ENCODE data around the gene NLRP1.
"Not testable (repeated sequence)": the region's sequence is repeated elsewhere in the genome, so short reads cannot be mapped to it uniquely, and the experiment has no call there.

Gene NLRP1

DNA sequence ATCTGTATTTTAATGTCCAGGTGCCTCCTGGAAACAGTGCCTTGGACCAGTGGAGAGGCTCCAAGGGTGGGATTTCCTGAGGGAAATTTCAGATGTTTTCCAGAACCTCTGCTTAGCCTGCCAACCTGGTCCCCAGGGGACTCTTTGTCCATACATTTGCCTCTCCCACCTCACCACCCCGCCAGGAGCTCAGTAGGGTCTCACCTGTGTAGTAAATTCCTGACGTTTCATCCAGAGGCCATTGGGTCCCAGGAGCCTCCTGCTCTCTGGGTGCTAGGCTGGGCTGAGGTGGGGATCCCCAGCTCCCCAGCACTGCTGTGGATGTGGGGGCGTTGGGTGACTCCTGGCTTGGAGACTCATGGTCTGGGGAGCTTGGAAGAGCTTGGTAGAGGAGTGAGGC is 2.7 kb downstream of the NLRP1 start:
- Mint-ChIP-seq H3K4me1 (peaks cover 34% of the 10 kb centered on the region), H3K27ac (no peak overlapping the region), H3K4me3 (no peak overlapping the region), H3K9me3 (peaks cover 11% of the 10 kb centered on the region), H3K27me3 (ENCODE audit: low read depth, poor library complexity) (peaks cover 3% of the 10 kb centered on the region), H3K36me3 (ENCODE audit: low read depth) (no peaks in the 10 kb centered on the region)
- TF ChIP-seq, protein P1, sequence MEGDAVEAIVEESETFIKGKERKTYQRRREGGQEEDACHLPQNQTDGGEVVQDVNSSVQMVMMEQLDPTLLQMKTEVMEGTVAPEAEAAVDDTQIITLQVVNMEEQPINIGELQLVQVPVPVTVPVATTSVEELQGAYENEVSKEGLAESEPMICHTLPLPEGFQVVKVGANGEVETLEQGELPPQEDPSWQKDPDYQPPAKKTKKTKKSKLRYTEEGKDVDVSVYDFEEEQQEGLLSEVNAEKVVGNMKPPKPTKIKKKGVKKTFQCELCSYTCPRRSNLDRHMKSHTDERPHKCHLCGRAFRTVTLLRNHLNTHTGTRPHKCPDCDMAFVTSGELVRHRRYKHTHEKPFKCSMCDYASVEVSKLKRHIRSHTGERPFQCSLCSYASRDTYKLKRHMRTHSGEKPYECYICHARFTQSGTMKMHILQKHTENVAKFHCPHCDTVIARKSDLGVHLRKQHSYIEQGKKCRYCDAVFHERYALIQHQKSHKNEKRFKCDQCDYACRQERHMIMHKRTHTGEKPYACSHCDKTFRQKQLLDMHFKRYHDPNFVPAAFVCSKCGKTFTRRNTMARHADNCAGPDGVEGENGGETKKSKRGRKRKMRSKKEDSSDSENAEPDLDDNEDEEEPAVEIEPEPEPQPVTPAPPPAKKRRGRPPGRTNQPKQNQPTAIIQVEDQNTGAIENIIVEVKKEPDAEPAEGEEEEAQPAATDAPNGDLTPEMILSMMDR (IDR thresholded peaks at IDR 0.05) = no peak
- DNase-seq = no peak

DNA sequence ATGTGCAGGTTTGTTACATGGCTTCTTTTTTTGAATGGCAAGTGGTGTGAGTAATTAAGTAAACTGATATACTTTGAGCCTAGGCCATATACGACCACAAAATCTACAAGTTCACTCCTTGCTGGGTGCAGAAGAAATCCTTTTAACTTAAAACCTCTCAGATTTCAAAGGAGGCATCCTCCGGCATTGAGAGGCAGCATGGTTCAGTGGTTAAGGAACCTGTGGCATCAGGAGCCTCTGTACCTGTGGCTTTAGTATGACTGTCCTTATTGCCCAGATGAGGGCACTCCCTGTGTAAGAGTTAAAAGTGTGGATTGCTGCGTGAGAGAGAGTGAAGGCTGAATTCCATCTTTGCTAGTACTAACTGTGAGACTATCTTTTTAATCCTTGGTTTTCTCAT is 3.3 kb downstream of the NLRP1 start:
- Mint-ChIP-seq H3K4me1 (peaks cover 28% of the 10 kb centered on the region), H3K27ac (no peak overlapping the region), H3K36me3 (ENCODE audit: low read depth) (no peaks in the 10 kb centered on the region), H3K4me3 (no peak overlapping the region), H3K9me3 (peaks cover 16% of the 10 kb centered on the region), H3K27me3 (ENCODE audit: low read depth, poor library complexity) (peaks cover 7% of the 10 kb centered on the region)
- TF ChIP-seq, protein P1 (IDR thresholded peaks at IDR 0.05) = no peak
- no peak for DNase-seq

DNA sequence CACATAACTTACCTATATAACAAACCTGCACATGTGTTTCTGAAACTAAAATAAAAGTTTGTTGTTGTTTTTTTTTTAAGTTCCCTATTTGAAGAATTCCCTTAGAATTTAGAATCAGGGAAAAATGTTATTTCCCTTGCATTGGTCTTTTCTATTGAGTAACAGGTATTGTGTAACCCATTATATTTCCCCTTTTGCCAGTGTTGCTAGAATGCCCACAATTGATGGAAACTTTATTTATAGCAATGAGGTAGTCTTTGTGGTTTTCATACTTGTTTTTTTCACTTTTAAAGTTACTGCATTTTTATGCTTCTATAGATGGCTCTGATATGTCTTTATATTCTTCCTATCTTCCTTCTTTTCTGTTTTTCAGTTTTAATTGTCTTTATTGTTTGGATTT is 3.9 kb downstream of the NLRP1 start:
- TF ChIP-seq, protein P1 (IDR thresholded peaks at IDR 0.05) = no peak
- DNase-seq = no peak
- H3K9me3 Mint-ChIP-seq = peaks cover 20% of the 10 kb centered on the region
- H3K4me1 Mint-ChIP-seq = peaks cover 23% of the 10 kb centered on the region
- H3K4me3 Mint-ChIP-seq = no peak overlapping the region
- H3K27ac Mint-ChIP-seq = no peak overlapping the region
- H3K27me3 Mint-ChIP-seq (ENCODE audit: low read depth, poor library complexity) = peaks cover 11% of the 10 kb centered on the region
- H3K36me3 Mint-ChIP-seq (ENCODE audit: low read depth) = no peaks in the 10 kb centered on the region

DNA sequence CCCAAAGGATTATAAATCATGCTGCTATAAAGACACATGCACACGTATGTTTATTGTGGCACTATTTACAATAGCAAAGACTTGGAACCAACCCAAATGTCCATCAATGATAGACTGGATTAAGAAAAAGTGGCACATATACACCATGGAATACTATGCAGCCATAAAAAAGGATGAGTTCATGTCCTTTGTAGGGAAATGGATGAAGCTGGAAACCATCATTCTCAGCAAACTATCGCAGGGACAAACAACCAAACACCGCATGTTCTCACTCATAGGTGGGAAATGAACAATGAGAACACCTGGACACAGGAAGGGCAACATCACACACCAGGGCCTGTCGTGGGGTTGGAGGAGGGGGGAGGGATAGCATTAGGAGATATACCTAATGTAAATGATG is 5.5 kb downstream of the NLRP1 start:
- not testable (repeated sequence) for H3K27ac Mint-ChIP-seq; H3K36me3 Mint-ChIP-seq (ENCODE audit: low read depth)

DNA sequence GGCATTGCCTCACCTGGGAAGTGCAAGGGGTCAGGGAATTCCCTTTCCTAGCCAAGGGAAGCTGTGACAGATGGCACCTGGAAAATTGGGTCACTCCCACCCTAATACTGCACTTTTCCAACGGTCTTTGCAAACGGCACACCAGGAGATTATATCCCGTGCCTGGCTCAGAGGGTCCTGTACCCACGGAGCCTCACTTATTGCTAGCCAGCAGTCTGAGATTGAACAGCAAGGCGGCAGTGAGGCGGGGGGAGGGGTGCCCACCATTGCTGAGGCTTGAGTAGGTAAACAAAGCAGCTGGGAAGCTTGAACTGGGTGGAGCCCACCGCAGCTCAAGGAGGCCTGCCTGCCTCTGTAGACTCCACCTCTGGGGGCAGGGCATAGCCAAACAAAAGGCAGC is 11.3 kb downstream of the NLRP1 start:
- peaks cover 56% of the 10 kb centered on the region for H3K9me3 Mint-ChIP-seq
- peaks cover 30% of the 10 kb centered on the region for H3K27me3 Mint-ChIP-seq (ENCODE audit: low read depth, poor library complexity)
- H3K36me3 Mint-ChIP-seq (ENCODE audit: low read depth); H3K4me1 Mint-ChIP-seq; H3K27ac Mint-ChIP-seq; DNase-seq; H3K4me3 Mint-ChIP-seq: not testable (repeated sequence)

More for the DNA sequence above, 5.5 kb downstream of the NLRP1 start:
- H3K4me3 Mint-ChIP-seq, DNase-seq: not testable (repeated sequence)
- Mint-ChIP-seq H3K27me3 (ENCODE audit: low read depth, poor library complexity) (peaks cover 20% of the 10 kb centered on the region), H3K4me1 (peaks cover 16% of the 10 kb centered on the region), H3K9me3 (peaks cover 26% of the 10 kb centered on the region)

- peaks cover 47% of the 10 kb centered on the region for H3K9me3 Mint-ChIP-seq
- no peak for DNase-seq
- TF ChIP-seq, protein P1 (IDR thresholded peaks at IDR 0.05) = no peak
- H3K4me3 Mint-ChIP-seq = no peak overlapping the region
- peaks cover 4% of the 10 kb centered on the region for H3K36me3 Mint-ChIP-seq (ENCODE audit: low read depth)
- H3K4me1 Mint-ChIP-seq = no peaks in the 10 kb centered on the region
- H3K27ac Mint-ChIP-seq = no peak overlapping the region
- H3K27me3 Mint-ChIP-seq (ENCODE audit: low read depth, poor library complexity) = peaks cover 27% of the 10 kb centered on the region
Observed at GRCh38 chr17:5571281-5571680, 13.0 kb downstream of the NLRP1 start.

GRCh38 chr17:5565808-5566207 is 18.5 kb downstream of the NLRP1 start:
- H3K36me3 Mint-ChIP-seq (ENCODE audit: low read depth) = no peaks in the 10 kb centered on the region
- no peak for DNase-seq
- H3K4me1 Mint-ChIP-seq = no peaks in the 10 kb centered on the region
- H3K27ac Mint-ChIP-seq = no peak overlapping the region
- peaks cover 23% of the 10 kb centered on the region for H3K9me3 Mint-ChIP-seq
- TF ChIP-seq, protein P1 (IDR thresholded peaks at IDR 0.05) = no peak
- no peak overlapping the region for H3K4me3 Mint-ChIP-seq
- peaks cover 24% of the 10 kb centered on the region for H3K27me3 Mint-ChIP-seq (ENCODE audit: low read depth, poor library complexity)

All from nephron progenitor cell (in vitro differentiated cells).